Stimulated activated CD4-positive, alpha-beta T cell treated with anti-CD3 and anti-CD28 coated beads, Interleukin-2, amount 100 ng/mL, for 4 hours (primary cell): ENCODE data around the gene ATL3.
"Not testable (repeated sequence)": the region's sequence is repeated elsewhere in the genome, so short reads cannot be mapped to it uniquely, and the experiment has no call there.

ENCODE experiments used
- DNase-seq: peaks from one replicate; pipeline ENCODE4 v3.0.0-alpha.2; 2020; ENCODE audit warnings: low read depth

Gene ATL3

GRCh38 chr11:63619967-63620366 lies 51.2 kb downstream of the ATL3 start:
- DNase-seq = no peak

DNA sequence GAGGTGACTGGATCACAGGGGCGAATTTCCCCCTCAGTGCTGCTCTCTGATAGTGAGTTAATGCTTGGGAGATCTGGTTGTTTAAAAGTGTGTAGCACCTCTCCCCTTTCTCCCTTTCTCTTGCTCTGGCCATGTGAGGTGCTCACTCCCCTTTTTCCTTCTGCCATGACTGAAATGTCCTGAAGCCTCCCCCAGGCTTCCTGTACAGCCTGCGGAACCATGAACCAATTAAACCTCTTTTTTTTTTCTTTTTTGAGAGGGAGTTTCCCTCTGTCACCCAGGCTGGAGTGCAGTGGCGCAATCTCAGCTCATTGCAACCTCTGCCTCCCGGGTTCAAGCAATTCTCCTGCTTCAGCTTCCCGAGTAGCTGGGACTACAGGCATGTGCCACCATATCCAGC lies 53.5 kb downstream of the ATL3 start:
- DNase-seq = not testable (repeated sequence)

GRCh38 chr11:63616953-63617352 lies 54.2 kb downstream of the ATL3 start:
- DNase-seq = no peak

GRCh38 chr11:63614136-63614671 lies 57.0 kb downstream of the ATL3 start, which contains the start of gene PLAAT3:
Gene PLAAT3 (minus strand): TSS chr11:63614433. CDS start chr11:63614014, 419 bp downstream.
- no peak for DNase-seq

GRCh38 chr11:63613517-63614135 lies 57.5 kb downstream of the ATL3 start:
- peak; percentile 5 for DNase-seq

GRCh38 chr11:63612181-63612580 lies 59.0 kb downstream of the ATL3 start:
- DNase-seq = no peak

DNA sequence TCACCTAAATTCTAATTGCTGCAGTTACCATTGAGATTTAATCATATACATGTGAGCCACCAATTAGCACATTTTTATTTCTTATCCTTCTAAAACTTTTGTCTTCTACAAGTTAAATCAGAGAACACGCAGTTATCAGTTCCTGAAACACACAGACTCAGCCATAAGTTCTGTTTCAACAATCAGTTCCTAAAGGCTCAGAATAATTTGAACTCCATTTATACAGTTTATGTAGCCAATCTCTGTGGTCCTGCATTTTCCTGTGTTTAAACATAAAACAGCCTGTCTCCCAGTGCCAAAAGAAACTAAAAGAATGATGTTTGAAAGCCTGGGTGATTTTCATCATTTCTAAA lies 59.8 kb downstream of the ATL3 start:
- DNase-seq = no peak

GRCh38 chr11:63610604-63611394 lies 60.4 kb downstream of the ATL3 start:
- no peak for DNase-seq

DNA sequence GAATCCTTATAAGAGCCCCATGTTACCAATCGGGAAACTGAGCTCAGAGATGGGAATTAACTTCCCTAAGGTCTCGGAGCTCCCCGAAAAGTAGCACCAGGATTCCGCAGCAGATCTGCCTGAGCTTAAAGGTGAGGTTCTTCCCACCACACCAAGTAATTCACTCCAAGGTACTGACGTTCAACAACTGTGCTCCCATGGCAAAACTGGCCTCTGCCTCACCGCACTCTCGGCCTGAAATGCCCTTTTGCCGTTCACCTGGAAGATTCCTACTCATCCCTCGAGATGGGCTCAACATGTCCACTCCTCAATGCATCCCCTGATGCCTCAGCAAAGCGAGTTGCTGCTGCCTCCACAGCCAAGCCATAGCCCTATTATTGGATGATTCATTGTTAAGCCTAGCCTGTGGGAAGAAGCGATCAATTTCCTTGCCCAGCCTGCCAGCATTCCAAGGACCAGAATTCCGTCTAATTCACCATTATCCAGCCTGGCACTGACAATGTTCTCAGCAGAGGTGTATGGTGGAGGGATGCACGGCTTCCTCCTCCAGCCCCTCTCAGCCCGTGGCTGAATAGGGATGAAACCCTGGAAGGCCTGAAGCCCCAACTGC lies 61.1 kb downstream of the ATL3 start:
- no peak for DNase-seq

- DNase-seq = no peak
Measured at GRCh38 chr11:63609536-63609935, 61.6 kb downstream of the ATL3 start.

DNA sequence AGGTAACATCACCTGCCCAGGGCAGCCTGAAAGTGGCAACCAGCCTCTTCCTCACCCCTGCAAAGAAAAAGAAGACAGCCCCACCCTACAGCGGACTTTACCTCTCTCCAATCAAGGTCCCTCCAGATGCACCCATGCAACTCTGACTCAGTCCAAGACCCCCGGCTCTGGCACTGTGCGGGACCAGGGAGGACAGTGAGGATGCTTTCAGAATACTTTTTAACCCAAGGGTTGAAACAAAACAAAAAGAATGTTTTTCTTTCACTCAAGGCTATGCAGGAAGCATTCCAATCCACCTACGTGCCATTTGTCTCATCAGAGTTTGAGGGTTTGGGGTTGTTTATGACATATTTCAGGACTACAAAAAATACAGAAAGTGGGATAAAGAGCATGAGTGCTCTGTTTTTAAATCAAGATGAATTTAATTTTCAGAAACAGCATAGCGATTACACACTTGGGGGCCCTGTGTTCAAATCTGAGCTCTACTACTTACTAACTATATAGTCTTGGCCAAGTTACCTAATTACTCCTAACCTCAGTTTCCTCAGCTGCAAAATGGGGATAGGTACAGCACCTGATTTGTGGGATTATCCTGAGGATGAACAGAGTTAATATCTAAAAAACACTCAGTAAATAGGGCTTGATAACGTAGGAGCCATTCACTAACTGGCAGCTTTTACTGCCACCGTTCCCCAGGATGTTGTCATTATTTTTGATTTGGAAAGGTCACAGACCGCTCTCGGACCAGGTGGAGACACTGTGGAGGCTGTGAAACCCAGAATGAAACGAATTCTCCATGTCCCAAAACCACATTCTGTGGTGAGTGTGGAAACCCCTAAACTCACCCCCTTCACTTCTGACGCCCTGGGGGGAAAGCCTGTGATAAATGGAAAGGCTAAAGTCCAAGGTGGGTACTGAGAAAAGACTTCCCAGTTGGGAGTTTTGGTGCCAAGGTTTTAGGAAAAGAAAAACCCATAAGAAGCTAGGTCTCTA lies 62.5 kb downstream of the ATL3 start:
- DNase-seq = no peak

- DNase-seq = no peak
Measured at GRCh38 chr11:63603180-63603518, 68.0 kb downstream of the ATL3 start.

- DNase-seq = not testable (repeated sequence)
Measured at GRCh38 chr11:63602290-63603179, 68.6 kb downstream of the ATL3 start.

DNA sequence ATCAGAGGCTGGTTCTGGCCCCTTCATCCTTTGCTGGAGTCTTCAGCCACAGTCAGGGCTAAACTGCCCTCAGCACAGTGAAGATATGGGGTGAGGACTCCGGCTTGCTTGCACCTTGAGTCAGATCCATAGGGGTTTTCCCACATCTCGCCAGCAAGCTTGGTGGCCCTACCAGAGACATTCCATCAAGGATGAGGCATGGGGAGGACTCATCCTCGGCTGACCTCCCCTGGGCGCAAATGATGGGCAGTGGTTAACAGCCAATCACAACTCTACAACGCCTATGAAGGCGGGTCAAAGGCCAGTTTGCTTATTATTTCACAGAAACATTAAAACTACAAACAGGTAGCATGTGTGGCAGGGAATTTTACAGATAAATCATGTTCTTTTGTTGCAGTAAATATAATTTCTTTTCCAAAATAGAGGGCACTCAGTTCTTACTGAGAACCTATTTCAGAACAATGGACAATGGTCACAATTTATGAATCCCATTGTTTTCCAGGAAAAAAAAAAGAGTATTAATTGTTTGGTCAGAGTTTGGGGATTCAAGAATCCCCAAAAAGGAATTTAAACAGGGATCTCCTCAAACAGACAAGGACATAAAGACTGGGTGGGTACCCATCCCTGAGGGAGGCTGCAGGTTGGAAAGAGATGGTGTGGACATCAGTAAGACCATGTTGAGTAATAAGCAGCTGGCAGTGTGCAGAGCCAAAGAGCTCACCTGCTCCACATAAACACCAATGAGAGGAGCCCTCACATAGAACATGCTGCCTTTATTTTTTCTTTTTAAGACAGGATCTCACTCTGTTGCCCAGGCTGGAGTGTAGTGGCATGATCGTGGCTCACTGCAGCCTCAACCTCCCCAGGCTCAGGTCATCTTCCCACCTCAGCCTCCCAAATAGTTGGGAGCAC lies 71.7 kb downstream of the ATL3 start:
- no peak for DNase-seq

DNA sequence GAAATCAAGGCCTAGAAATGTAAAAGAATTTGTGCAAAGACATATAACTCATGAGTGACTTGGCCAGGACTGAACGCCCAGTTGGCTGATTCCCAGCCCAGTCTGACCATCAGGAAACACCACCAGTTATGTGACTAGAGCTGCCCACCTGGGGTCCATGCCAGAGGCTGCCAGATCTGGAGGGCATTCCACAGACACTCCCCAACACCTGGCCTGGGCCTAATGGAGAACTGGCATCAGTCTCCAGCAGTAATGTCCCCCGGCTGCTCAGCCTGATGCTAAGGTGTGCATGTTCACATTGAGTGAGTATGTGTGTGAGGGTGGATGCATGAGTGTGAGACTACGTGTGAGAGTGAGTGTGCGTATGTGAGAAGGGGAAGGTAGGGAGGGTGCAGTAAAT lies 72.6 kb downstream of the ATL3 start:
- no peak for DNase-seq

DNA sequence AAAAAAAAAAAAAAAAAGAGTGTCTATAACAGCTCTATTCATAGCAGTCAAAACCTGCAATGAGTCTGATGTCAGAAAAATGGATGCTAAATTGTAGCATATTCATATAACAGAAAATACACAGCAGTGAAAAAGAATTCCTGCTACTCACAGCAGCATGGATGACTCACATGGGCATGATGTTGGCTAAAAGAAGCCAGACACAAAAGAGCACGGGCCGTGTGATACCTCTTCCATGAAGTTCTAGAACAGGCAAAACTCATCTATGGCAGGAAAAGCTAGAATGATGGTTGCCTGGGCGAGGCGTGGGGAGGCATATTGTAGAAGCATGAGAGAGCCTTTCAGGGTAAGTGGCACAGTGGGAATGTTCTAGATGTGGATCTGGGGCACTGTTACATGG lies 75.9 kb downstream of the ATL3 start:
- no peak for DNase-seq

GRCh38 chr11:63592975-63593395 lies 78.2 kb downstream of the ATL3 start:
- no peak for DNase-seq

DNA sequence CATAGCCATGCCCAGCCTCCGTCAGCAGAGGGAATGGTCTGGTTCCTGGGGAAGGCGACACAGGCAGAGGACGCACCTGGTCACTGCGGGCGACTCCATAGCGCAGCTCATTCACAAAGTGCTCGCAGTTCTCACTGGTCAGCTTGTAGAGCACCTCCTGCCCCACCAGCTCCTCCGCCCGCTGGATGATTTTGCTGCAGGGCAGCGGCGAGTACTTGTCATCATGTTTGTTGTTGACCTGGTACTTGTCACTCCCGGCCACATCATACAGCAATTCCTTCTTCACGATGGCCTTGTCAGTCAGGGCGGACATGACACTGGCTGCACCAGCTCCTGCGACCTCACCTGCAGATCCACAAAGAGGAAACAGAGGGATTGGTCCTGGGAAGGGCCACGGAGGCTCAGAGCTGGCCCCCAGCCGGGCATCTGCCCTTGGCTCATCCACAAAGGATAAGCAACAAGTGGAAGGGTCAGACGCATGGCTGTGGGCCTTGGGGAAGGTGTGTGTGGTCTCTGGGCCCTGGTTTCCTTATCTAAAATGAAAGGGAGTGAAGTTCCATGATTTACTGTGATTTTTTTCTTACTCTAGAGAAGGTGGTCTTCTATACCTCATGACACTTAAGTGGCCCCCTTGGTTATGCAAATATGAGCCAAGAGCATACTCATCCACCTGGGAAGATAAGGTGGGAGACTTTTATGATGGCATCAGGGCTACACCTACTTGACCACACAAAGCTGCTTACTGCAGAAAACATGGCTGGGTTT lies 81.0 kb downstream of the ATL3 start:
- no peak for DNase-seq

DNA sequence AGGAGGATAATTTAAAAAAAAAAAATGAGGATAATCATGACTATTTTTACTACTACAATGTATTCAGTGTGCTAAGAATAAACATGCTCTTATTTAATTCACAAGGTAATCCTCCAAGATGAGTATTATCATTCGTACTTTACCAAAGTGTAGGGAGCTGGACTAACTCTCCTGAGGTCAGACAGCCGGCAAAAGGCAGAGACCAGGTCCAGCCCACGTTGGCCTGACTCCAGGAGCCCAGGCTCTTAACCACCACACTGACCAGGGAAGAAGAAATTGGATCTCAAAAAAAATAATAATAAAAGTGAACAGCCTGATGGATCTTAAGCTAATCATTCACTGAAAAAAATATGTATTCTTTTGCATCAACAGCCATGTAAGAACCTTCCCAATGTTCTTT lies 82.2 kb downstream of the ATL3 start:
- DNase-seq = no peak
